Glutamatergic neuron (in vitro differentiated cells): Measurements from ENCODE around the gene TSPYL4. TPM values are rescaled to one million over a fixed set of nuclear protein-coding genes. Genes with fewer than 3 reads are reported as not detected.

ENCODE experiments used
- DNase-seq: peaks from one replicate; pipeline ENCODE4 v3.0.0; 2022
- H3K27ac Mint-ChIP-seq: one replicate; pipeline ENCODE4 v1.8.0; 2020; ENCODE audit warnings: mild to moderate bottlenecking, mixed read lengths, inconsistent platforms; ENCODE audit not compliant: unreplicated experiment
- H3K27me3 Mint-ChIP-seq: one replicate; pipeline ENCODE4 v1.8.0; 2020; ENCODE audit warnings: mild to moderate bottlenecking, moderate library complexity, mixed read lengths, inconsistent platforms; ENCODE audit not compliant: unreplicated experiment
- H3K36me3 Mint-ChIP-seq: one replicate; pipeline ENCODE4 v1.8.0; 2020; ENCODE audit warnings: mild to moderate bottlenecking, mixed read lengths, inconsistent platforms; ENCODE audit not compliant: unreplicated experiment
- H3K4me1 Mint-ChIP-seq: one replicate; pipeline ENCODE4 v1.8.0; 2020; ENCODE audit warnings: mild to moderate bottlenecking, low read depth, mixed read lengths, inconsistent platforms; ENCODE audit not compliant: unreplicated experiment
- H3K4me3 Mint-ChIP-seq: one replicate; pipeline ENCODE4 v1.8.0; 2020; ENCODE audit warnings: mild to moderate bottlenecking, mixed read lengths, inconsistent platforms; ENCODE audit not compliant: unreplicated experiment
- H3K9me3 Mint-ChIP-seq: one replicate; pipeline ENCODE4 v1.8.0; 2020; ENCODE audit warnings: mild to moderate bottlenecking, moderate library complexity, mixed read lengths, inconsistent platforms; ENCODE audit not compliant: unreplicated experiment
- long read RNA-seq: library from polyadenylated mRNA; unstranded; transcript quantifications from one replicate; pipeline ENCODE4 v2.0.0, GENCODE V29; 2020; ENCODE audit not compliant: unreplicated experiment
- total RNA-seq: library from RNA; stranded (reverse); fragmentation: NEBNext Ultra II Directional; extraction: Animal tissue kit (Norgen Biotek cat#: 25700); gene quantifications from one replicate; pipeline ENCODE4 v1.2.1, GENCODE V29; 2021; ENCODE audit not compliant: unreplicated experiment
- TF ChIP-seq, protein P1 (sequence below): fragments of 200-600 bp; sonication (generic); IDR thresholded peaks from one replicate; pipeline ENCODE4 v1.5.0; 2021; ENCODE audit not compliant: partially characterized antibody, unreplicated experiment

The TSPYL4 gene
- total RNA-seq, result 81.3 TPM
- long read RNA-seq, full-length matches to known transcripts, result 1 of 3 reads
- long read RNA-seq, partial matches to known transcripts, result 0 of 3 reads
- long read RNA-seq, other reads (novel, unspliced or antisense), result 2 of 3 reads

DNA sequence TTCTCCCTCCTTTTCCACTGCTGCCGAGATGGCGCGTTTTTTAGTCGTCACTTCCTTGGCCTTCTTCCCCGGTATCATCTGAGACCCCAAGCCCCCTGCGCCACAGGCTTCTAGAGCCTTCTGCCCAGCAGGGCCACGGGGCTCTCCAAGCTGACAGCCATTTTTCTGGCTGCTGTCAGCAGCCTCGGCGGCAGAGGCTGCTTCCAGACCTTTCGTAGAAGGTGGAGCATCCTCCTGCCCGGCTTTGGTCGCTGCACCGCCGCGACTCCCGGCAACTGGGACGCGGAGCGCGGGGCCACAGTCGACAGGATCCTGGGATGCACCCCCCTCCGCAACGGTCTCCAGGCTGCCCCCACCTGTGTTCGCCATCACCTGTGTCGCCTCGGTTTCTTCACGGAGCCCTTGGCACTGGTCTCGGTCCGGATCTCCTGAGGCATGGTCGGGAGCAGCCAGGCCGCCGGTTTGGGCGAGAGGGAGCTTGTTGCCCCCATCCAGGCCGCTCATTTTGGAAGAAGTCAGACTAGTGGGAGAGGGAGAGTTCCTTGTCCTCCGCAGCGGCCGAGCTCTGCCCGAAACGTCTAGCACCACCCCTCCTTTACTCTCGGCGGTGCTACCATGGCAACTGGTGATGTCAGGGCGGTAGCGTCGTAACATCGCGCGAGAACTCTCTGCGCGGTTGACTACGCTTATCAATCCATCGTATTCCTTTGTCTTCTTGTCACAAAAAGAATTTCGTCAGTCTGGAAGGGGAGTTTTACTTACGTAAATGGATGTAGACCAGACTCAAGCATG, at the start of gene TSPYL4:
TSS of gene TSPYL4 (minus strand) at position 571 of the 792 bp plus-strand sequence. CDS start at position 504, 67 bp downstream.
- Mint-ChIP-seq H3K4me1 (peaks cover 28% of the 10 kb centered on the region), H3K36me3 (peaks cover 4% of the 10 kb centered on the region), H3K27ac (no peak within 1 kb of the TSS), H3K9me3 (peaks cover 4% of the 10 kb centered on the region), H3K4me3 (no peak within 1 kb of the TSS), H3K27me3 (peaks cover 1% of the 10 kb centered on the region)
- peak; percentile 92 for DNase-seq
- TF ChIP-seq, protein P1, sequence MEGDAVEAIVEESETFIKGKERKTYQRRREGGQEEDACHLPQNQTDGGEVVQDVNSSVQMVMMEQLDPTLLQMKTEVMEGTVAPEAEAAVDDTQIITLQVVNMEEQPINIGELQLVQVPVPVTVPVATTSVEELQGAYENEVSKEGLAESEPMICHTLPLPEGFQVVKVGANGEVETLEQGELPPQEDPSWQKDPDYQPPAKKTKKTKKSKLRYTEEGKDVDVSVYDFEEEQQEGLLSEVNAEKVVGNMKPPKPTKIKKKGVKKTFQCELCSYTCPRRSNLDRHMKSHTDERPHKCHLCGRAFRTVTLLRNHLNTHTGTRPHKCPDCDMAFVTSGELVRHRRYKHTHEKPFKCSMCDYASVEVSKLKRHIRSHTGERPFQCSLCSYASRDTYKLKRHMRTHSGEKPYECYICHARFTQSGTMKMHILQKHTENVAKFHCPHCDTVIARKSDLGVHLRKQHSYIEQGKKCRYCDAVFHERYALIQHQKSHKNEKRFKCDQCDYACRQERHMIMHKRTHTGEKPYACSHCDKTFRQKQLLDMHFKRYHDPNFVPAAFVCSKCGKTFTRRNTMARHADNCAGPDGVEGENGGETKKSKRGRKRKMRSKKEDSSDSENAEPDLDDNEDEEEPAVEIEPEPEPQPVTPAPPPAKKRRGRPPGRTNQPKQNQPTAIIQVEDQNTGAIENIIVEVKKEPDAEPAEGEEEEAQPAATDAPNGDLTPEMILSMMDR, result no peak

DNA sequence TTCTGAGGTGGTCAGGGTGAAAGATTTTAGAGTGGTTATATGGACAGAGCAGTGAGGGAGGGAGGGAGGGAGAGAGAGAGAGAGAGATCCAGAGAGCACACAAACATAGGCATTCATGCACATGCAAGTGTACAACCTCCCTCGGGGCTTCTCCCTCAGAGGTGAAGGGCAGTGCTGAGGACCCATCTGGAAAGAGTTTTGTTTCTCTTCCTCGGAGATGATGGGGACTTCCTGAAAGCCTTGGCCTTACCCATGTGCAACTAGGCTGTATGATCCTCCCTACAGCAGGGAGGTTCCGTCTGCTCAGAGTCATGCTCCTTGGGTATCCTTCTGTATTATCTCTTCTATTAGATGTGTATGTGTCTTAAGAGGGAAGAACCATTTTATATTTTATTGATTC, 47.2 kb upstream of the TSPYL4 start:
- no peak for DNase-seq
- peaks cover 1% of the 10 kb centered on the region for H3K27me3 Mint-ChIP-seq
- TF ChIP-seq, protein P1, result no peak
- H3K4me1 Mint-ChIP-seq, result no peaks in the 10 kb centered on the region
- no peak overlapping the region for H3K27ac Mint-ChIP-seq
- no peaks in the 10 kb centered on the region for H3K9me3 Mint-ChIP-seq
- peaks cover 4% of the 10 kb centered on the region for H3K36me3 Mint-ChIP-seq
- H3K4me3 Mint-ChIP-seq, result no peak overlapping the region

DNA sequence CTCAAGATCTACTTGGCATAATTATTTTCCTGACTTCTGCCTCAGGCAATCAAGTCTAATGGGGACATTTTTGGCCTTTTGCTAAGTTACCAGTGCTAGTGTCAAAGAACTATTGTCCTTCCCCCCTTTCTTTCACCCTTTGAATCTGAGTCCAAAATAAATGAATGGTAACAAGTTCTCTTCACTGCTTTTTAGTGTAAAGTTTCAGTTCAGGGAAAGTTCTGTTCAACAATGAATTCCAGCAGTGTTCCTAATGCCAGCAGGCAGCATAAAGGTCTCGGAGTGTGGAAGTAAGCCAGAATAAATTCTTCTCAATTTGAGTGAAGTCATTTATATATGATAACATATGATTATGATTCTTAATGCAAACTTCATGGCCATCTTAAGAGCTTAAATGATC, 46.7 kb upstream of the TSPYL4 start:
- TF ChIP-seq, protein P1, result no peak
- Mint-ChIP-seq H3K9me3 (no peaks in the 10 kb centered on the region), H3K4me1 (no peaks in the 10 kb centered on the region), H3K36me3 (peaks cover 4% of the 10 kb centered on the region), H3K27ac (no peak overlapping the region), H3K4me3 (no peak overlapping the region), H3K27me3 (peaks cover 1% of the 10 kb centered on the region)
- no peak for DNase-seq

DNA sequence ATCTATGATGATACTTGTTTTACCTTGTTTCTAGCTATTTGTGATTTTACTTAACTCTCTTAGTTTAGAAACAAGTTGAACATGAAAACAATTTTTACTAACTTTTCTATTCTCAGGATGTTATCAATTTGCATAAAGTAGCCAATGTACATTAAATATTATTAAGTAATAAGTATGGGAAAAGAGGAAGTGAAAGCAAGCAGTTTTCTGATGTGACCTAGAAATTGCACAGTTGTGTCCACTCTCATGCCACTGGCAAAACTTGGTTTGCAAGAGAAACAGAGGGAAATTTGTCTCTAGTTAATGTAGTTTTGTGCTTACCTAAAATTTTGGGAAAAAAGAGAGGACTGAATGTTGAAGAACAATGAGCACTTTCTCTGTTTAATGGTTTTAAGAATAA, 45.1 kb upstream of the TSPYL4 start:
- no peak for DNase-seq
- no peak overlapping the region for H3K4me3 Mint-ChIP-seq
- no peaks in the 10 kb centered on the region for H3K4me1 Mint-ChIP-seq
- H3K9me3 Mint-ChIP-seq, result no peaks in the 10 kb centered on the region
- no peak overlapping the region for H3K27ac Mint-ChIP-seq
- peaks cover 4% of the 10 kb centered on the region for H3K36me3 Mint-ChIP-seq
- peaks cover 1% of the 10 kb centered on the region for H3K27me3 Mint-ChIP-seq
- TF ChIP-seq, protein P1, result no peak

DNA sequence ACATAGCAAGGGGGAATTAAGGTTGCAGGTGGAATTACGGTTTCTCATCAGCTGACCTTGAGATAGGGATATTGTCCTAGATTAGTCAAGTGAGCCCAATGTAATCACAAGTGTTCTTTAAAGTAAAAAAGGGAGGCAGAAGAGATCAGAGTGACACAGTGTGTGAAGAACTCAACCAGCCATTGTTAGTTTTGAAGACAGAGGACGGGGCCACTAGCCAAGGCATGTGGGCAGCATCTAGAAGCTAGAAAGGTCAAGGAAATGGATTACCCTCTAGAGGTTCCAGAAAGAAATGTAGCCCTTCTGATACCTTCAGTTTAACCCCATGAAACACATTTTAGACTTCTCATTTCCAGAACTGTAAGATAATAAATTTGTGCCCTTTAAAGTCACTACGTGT, 44.4 kb upstream of the TSPYL4 start:
- TF ChIP-seq, protein P1, result no peak
- Mint-ChIP-seq H3K27ac (no peak overlapping the region), H3K4me3 (no peak overlapping the region), H3K4me1 (no peaks in the 10 kb centered on the region), H3K27me3 (peaks cover 1% of the 10 kb centered on the region), H3K9me3 (no peaks in the 10 kb centered on the region), H3K36me3 (peaks cover 4% of the 10 kb centered on the region)
- no peak for DNase-seq
